HCT116 (cell line): Measurements from ENCODE around the gene OR10A2. TPM values are rescaled to one million over a fixed set of nuclear protein-coding genes. Genes with fewer than 3 reads are reported as not detected.

Source experiments
- ATAC-seq: fragments of 200-7000 bp; cut with Tn5 transposase; 2 replicates; pipeline ENCODE4 v1.9.1; 2020; ENCODE audit warnings: mild to moderate bottlenecking, moderate library complexity
- BruUV-seq: library from RNA; stranded (reverse); fragments of 400-500 nt; replicated peaks from 2 replicates; lab custom pipeline; 2021; lab: Mats Ljungman, UMichigan
- CTCF ChIA-PET: fragments of 300-600 bp; sonication (Branson Sonifier 250); formaldehyde crosslinking; loops from one replicate; lab custom pipeline; 2021; ENCODE audit warnings: antibody characterized with exemption; lab: Charles Lee
- POLR2A ChIA-PET: fragments of 300-600, 350-600 bp; sonication (Branson Sonifier 250); formaldehyde crosslinking; loops from one replicate; lab custom pipeline; 2021; ENCODE audit warnings: antibody characterized with exemption; lab: Charles Lee
- RAD21 ChIA-PET, 2 experiments: fragments of 300-600 bp; sonication (Branson Sonifier 250); formaldehyde crosslinking; loops; one replicate each; lab custom pipeline; 2023; ENCODE audit warnings: low total read pairs in 2 of 2; ENCODE audit not compliant: uncharacterized antibody in 2 of 2, unreplicated experiment in 2 of 2, low non-redundant PET in 1 of 2; lab: Charles Lee
- DNase-seq: peaks from one replicate; pipeline ENCODE4 v3.0.0-alpha.2; 2010; ENCODE audit warnings: low read depth, low spot score
- H2AFZ ChIP-seq: fragments of 200-600 bp; shearing (Covaris generic), sonication (generic); 2 replicates; pipeline ENCODE4 v1.6.1; 2017; ENCODE audit warnings: low read depth, mixed run types, mixed read lengths, antibody characterized with exemption, low read length; ENCODE audit not compliant: poor library complexity, severe bottlenecking
- H3K27ac ChIP-seq: 2 replicates; pipeline ENCODE4 v1.5.1; 2012; ENCODE audit warnings: low read depth, low read length
- H3K27me3 ChIP-seq: fragments of 200-600 bp; sonication (generic); 2 replicates; pipeline ENCODE4 v1.6.1; 2016; ENCODE audit warnings: mixed run types, low read length, mixed read lengths; ENCODE audit not compliant: insufficient read depth
- H3K36me3 ChIP-seq, 2 experiments: fragments of 200-500 bp in 1 of 2; fragments of 200-600 bp in 1 of 2; sonication (Bioruptor generic) in 1 of 2; sonication (generic) in 1 of 2; 2 replicates each; pipeline versions ENCODE4 v1.5.1 to v1.6.1; 2014 to 2016; ENCODE audit warnings: low read length in 2 of 2, inconsistent platforms in 1 of 2, mixed read lengths in 1 of 2, mixed run types in 1 of 2; ENCODE audit not compliant: insufficient read depth in 2 of 2, control insufficient read depth in 1 of 2
- H3K4me1 ChIP-seq, 2 experiments: fragments of 200-600 bp in 1 of 2; sonication (generic) in 1 of 2; 2 replicates each; pipeline versions ENCODE4 v1.5.1 to v1.6.1; 2012 to 2017; ENCODE audit warnings: low read length in 2 of 2, inconsistent platforms in 1 of 2, mild to moderate bottlenecking in 1 of 2, mixed read lengths in 1 of 2, mixed run types in 1 of 2, moderate library complexity in 1 of 2; ENCODE audit not compliant: insufficient read depth in 2 of 2, control insufficient read depth in 1 of 2
- H3K4me2 ChIP-seq: fragments of 200-600 bp; sonication (generic); 2 replicates; pipeline ENCODE4 v1.6.1; 2017; ENCODE audit warnings: mixed run types, low read length, mixed read lengths
- H3K4me3 ChIP-seq, 2 experiments: fragments of 200-600 bp in 1 of 2; sonication (generic) in 1 of 2; replicated peaks in 1 of 2; 2 replicates each; pipeline ENCODE4 v1.5.1; 2011 to 2016; ENCODE audit warnings: low read length in 2 of 2, control low read depth in 1 of 2, low read depth in 1 of 2, mild to moderate bottlenecking in 1 of 2, mixed read lengths in 1 of 2, mixed run types in 1 of 2
- H3K79me2 ChIP-seq: fragments of 200-600 bp; sonication (generic); 2 replicates; pipeline ENCODE4 v1.6.1; 2017; ENCODE audit warnings: mild to moderate bottlenecking, mixed run types, low read length, moderate library complexity, mixed read lengths; ENCODE audit not compliant: insufficient read depth
- H3K9ac ChIP-seq: fragments of 200-600 bp; sonication (generic); 2 replicates; pipeline ENCODE4 v1.6.1; 2016; ENCODE audit warnings: low read length, mixed read lengths
- H3K9me2 ChIP-seq: fragments of 200-600 bp; sonication (generic), shearing (Covaris generic); 2 replicates; pipeline ENCODE4 v1.6.1; 2017; ENCODE audit warnings: mixed run types, mild to moderate bottlenecking, moderate library complexity; ENCODE audit not compliant: insufficient read depth
- H3K9me3 ChIP-seq, 2 experiments: fragments of 200-500 bp in 1 of 2; fragments of 200-600 bp in 1 of 2; sonication (Bioruptor generic) in 1 of 2; sonication (generic) in 1 of 2; 2 replicates each; pipeline ENCODE4 v1.6.1; 2014 to 2017; ENCODE audit warnings: low read length in 2 of 2, mixed read lengths in 2 of 2, inconsistent platforms in 1 of 2, low read depth in 1 of 2, mild to moderate bottlenecking in 1 of 2, mixed run types in 1 of 2, moderate library complexity in 1 of 2; ENCODE audit not compliant: control insufficient read depth in 1 of 2, insufficient read depth in 1 of 2
- H4K20me1 ChIP-seq: fragments of 200-600 bp; sonication (generic), shearing (Covaris generic); 2 replicates; pipeline ENCODE4 v1.6.1; 2017; ENCODE audit warnings: mixed run types, mild to moderate bottlenecking, moderate library complexity; ENCODE audit not compliant: insufficient read depth
- CBX3 ChIP-seq: IDR thresholded peaks from 2 replicates; pipeline ENCODE4 v1.6.1; 2012; ENCODE audit warnings: low read depth
- CEBPB ChIP-seq: IDR thresholded peaks from 2 replicates; pipeline ENCODE4 v1.6.1; 2012; ENCODE audit warnings: low read depth
- EGR1 ChIP-seq: IDR thresholded peaks from 2 replicates; pipeline ENCODE4 v1.6.1; 2012; ENCODE audit warnings: low read depth
- ELF1 ChIP-seq: IDR thresholded peaks from 2 replicates; pipeline ENCODE4 v1.6.1; 2012; ENCODE audit warnings: low read depth, borderline replicate concordance
- EZH2 ChIP-seq: fragments of 200-600 bp; sonication (generic); IDR thresholded peaks from 2 replicates; pipeline ENCODE4 v1.6.1; 2017; ENCODE audit warnings: antibody characterized with exemption, mixed run types
- EZH2phosphoT487 ChIP-seq: fragments of 200-600 bp; IDR thresholded peaks from 2 replicates; pipeline ENCODE4 v1.6.1; 2018; ENCODE audit warnings: antibody characterized with exemption, borderline replicate concordance
- FOSL1 ChIP-seq: IDR thresholded peaks from 2 replicates; pipeline ENCODE4 v1.6.1; 2012; ENCODE audit warnings: low read depth
- JUND ChIP-seq: IDR thresholded peaks from 2 replicates; pipeline ENCODE4 v1.6.1; 2012
- RAD21 ChIP-seq: IDR thresholded peaks from 2 replicates; pipeline ENCODE4 v1.6.1; 2012; ENCODE audit warnings: low read depth, mild to moderate bottlenecking
- REST ChIP-seq: IDR thresholded peaks from 2 replicates; pipeline ENCODE4 v1.6.1; 2012; ENCODE audit warnings: low read depth
- SP1 ChIP-seq: IDR thresholded peaks from 2 replicates; pipeline ENCODE4 v1.6.1; 2012; ENCODE audit warnings: low read depth
- SRF ChIP-seq: IDR thresholded peaks from 2 replicates; pipeline ENCODE4 v1.6.1; 2012; ENCODE audit warnings: low read depth
- TCF7L2 ChIP-seq: IDR thresholded peaks from 2 replicates; pipeline ENCODE4 v1.7.0; 2011; ENCODE audit warnings: borderline replicate concordance, inconsistent platforms; ENCODE audit not compliant: insufficient read depth, insufficient read length; ENCODE audit errors: extremely low read depth
- YY1 ChIP-seq: IDR thresholded peaks from 2 replicates; pipeline ENCODE4 v1.6.1; 2011; ENCODE audit warnings: low read length, low read depth, moderate library complexity, mild to moderate bottlenecking; ENCODE audit not compliant: insufficient replicate concordance; ENCODE audit errors: extremely low read depth
- ZFX ChIP-seq: fragments of 450-650 bp; IDR thresholded peaks from 2 replicates; pipeline ENCODE4 v1.6.1; 2017
- ZNF274 ChIP-seq: fragments of 200-500 bp; sonication (Bioruptor generic); IDR thresholded peaks from 2 replicates; pipeline ENCODE4 v1.6.1; 2014; ENCODE audit warnings: mild to moderate bottlenecking, low read depth, low read length, inconsistent platforms
- intact Hi-C: fragments of 100-400 bp; cut with micrococcal nuclease; formaldehyde crosslinking; loops from 2 replicates; pipeline ENCODE4 v1.10.0; 2022
- total RNA-seq: library from RNA; stranded (reverse); gene quantifications from one replicate; pipeline ENCODE4 v1.2.1, GENCODE V29; 2021; ENCODE audit not compliant: unreplicated experiment
- TF ChIP-seq, protein P1 (sequence below): IDR thresholded peaks from 2 replicates; pipeline ENCODE4 v1.6.1; 2012
- TF ChIP-seq, protein P2 (sequence below): IDR thresholded peaks from 2 replicates; pipeline ENCODE4 v1.6.1; 2011; ENCODE audit warnings: mild to moderate bottlenecking, low read length, moderate library complexity; ENCODE audit not compliant: insufficient replicate concordance; ENCODE audit errors: extremely low read depth

Gene OR10A2
- total RNA-seq, 1 experiment from 2014 or later: not detected

DNA sequence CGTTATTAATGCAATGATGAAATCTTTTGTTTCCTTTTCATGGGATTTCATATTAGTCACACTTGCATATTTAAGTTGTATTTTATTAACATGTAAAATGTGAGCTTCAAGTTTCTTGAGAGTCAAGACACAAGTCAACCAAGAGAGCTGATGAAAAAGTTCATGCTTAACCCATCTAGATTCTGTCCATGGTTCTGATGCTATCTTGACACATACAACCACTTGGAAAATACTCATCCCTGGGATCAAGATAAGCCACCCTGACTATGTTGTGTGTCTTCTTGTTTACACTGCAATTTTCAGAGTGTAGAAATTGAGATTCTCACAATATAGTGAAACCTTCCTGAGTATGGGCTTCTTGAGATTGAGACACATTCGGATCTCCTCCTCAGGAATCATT, 12.9 kb downstream of the OR10A2 start:
- H3K9me3 ChIP-seq: no peaks in the 10 kb centered on the region
- no peak for DNase-seq
- TF ChIP-seq ELF1: no peak
- no peak for TF ChIP-seq CEBPB
- no peak for TF ChIP-seq JUND
- TF ChIP-seq ZNF274: no peak
- no peak for TF ChIP-seq REST
- no peak for TF ChIP-seq RAD21
- TF ChIP-seq EZH2phosphoT487: no peak
- no peak for TF ChIP-seq TCF7L2
- TF ChIP-seq EGR1: no peak
- TF ChIP-seq SP1: no peak
- TF ChIP-seq ZFX: no peak
- TF ChIP-seq, protein P1, sequence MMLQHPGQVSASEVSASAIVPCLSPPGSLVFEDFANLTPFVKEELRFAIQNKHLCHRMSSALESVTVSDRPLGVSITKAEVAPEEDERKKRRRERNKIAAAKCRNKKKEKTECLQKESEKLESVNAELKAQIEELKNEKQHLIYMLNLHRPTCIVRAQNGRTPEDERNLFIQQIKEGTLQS: no peak
- no peak for TF ChIP-seq EZH2
- TF ChIP-seq SRF: no peak
- no peak for TF ChIP-seq YY1
- TF ChIP-seq, protein P2, sequence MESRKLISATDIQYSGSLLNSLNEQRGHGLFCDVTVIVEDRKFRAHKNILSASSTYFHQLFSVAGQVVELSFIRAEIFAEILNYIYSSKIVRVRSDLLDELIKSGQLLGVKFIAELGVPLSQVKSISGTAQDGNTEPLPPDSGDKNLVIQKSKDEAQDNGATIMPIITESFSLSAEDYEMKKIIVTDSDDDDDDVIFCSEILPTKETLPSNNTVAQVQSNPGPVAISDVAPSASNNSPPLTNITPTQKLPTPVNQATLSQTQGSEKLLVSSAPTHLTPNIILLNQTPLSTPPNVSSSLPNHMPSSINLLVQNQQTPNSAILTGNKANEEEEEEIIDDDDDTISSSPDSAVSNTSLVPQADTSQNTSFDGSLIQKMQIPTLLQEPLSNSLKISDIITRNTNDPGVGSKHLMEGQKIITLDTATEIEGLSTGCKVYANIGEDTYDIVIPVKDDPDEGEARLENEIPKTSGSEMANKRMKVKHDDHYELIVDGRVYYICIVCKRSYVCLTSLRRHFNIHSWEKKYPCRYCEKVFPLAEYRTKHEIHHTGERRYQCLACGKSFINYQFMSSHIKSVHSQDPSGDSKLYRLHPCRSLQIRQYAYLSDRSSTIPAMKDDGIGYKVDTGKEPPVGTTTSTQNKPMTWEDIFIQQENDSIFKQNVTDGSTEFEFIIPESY: no peak
- no peak for TF ChIP-seq CBX3
- TF ChIP-seq FOSL1: no peak
- no peaks in the 10 kb centered on the region for H4K20me1 ChIP-seq
- peaks cover 15% of the 10 kb centered on the region for H3K27me3 ChIP-seq
- no peak overlapping the region for H3K9ac ChIP-seq
- H3K36me3 ChIP-seq: no peaks in the 10 kb centered on the region
- H3K4me3 ChIP-seq: no peak overlapping the region
- H3K27ac ChIP-seq: no peak overlapping the region
- no peak for ATAC-seq
- RAD21 ChIA-PET: no interaction called here
- H3K79me2 ChIP-seq: no peaks in the 10 kb centered on the region
- no peaks in the 10 kb centered on the region for H3K4me1 ChIP-seq
- CTCF ChIA-PET: no interaction called here
- no peaks in the 10 kb centered on the region for H3K9me2 ChIP-seq
- H2AFZ ChIP-seq: no peak overlapping the region
- H3K4me2 ChIP-seq: no peak overlapping the region
- POLR2A ChIA-PET: no interaction called here
- intact Hi-C loops: no loop called here
- BruUV-seq: no TSS peak
